ENCODE results near the gene TCTA. TPM values are rescaled to one million over a fixed set of nuclear protein-coding genes. Genes with fewer than 3 reads are reported as not detected.

Gene TCTA
- total and polyA plus RNA-seq, 11 donors: 13.1 to 25.3 (median 16.7) TPM

- Histone ChIP-seq H3K4me3 (peak overlapping the region; percentile 67 to 99 (median 86)), H3K4me1 (peaks cover 4 to 79% (median 60%) of the 10 kb centered on the region in 12 donors), H3K27ac (peak overlapping the region in 11 of 12 donors; percentile 91 to 99 (median 97)), H3K9me3 (no peaks in the 10 kb centered on the region), H3K36me3 (peaks cover 0 to 20% (median 9%) of the 10 kb centered on the region in 9 donors), H3K27me3 (no peaks in the 10 kb centered on the region)
- DNase-seq (no peak), ATAC-seq (no peak)
- 31 to 34% (median 33%) methylated on average over 4 of the region's 4 CpGs for WGBS, 4 donors
- TF ChIP-seq CTCF (IDR thresholded peaks at IDR 0.05) (no peak), POLR2A (IDR thresholded peaks at IDR 0.05) (no peak)
- intact Hi-C loops (cut with DNase I): loop anchor here in 8 of 10 donors (2.0 to 10.0 kb wide), 5 partner anchors 51 to 245 kb away; partner anchors contain the start of genes GPX1 (in 6 of the 8), USP4 (in 3 of the 8) and CCDC71 (in 1 of the 8)
Observed at GRCh38 chr3:49410066-49410845, 2.0 kb upstream of the TCTA start.

GRCh38 chr3:49410846-49411534, 1.2 kb upstream of the TCTA start:
- Histone ChIP-seq H3K27ac (peak overlapping the region; percentile 91 to 99 (median 98)), H3K27me3 (no peaks in the 10 kb centered on the region), H3K4me1 (peaks cover 4 to 79% (median 56%) of the 10 kb centered on the region in 12 donors), H3K4me3 (peak overlapping the region; percentile 67 to 99 (median 86)), H3K36me3 (peaks cover 0 to 23% (median 13%) of the 10 kb centered on the region in 9 donors), H3K9me3 (no peaks in the 10 kb centered on the region)
- no peak for TF ChIP-seq CTCF (IDR thresholded peaks at IDR 0.05)
- no peak for TF ChIP-seq POLR2A (IDR thresholded peaks at IDR 0.05)
- intact Hi-C loops (cut with DNase I): loop anchor here in 8 of 10 donors (2.0 to 10.0 kb wide), 5 partner anchors 52 to 246 kb away; partner anchors contain the start of genes GPX1 (in 6 of the 8), USP4 (in 3 of the 8) and CCDC71 (in 1 of the 8)
- WGBS, 4 donors: 0 to 1% (median 1%) methylated on average over 32 to 33 of the region's 33 CpGs
- ATAC-seq (no peak), DNase-seq (no peak)

- Histone ChIP-seq H3K27ac (peak overlapping the region; percentile 91 to 99 (median 98)), H3K4me1 (peaks cover 4 to 79% (median 55%) of the 10 kb centered on the region in 12 donors), H3K36me3 (peaks cover 0 to 23% (median 13%) of the 10 kb centered on the region in 9 donors), H3K9me3 (no peaks in the 10 kb centered on the region), H3K4me3 (peak overlapping the region; percentile 67 to 99 (median 86)), H3K27me3 (no peaks in the 10 kb centered on the region)
- peak in 2 of 4 donors; percentile 33 to 37 for ATAC-seq
- WGBS, 4 donors: 0 to 1% (median 0%) methylated on average over 9 to 59 of the region's 59 CpGs
- no peak for TF ChIP-seq POLR2A (IDR thresholded peaks at IDR 0.05)
- peak in 1 of 12 donors; percentile 13 for TF ChIP-seq CTCF (IDR thresholded peaks at IDR 0.05)
- intact Hi-C loops (cut with DNase I): loop anchor here in 8 of 10 donors (2.0 to 10.0 kb wide), 5 partner anchors 53 to 247 kb away; partner anchors contain the start of genes GPX1 (in 6 of the 8), USP4 (in 3 of the 8) and CCDC71 (in 1 of the 8)
- DNase-seq: peak; percentile 55 to 80 (median 66)
Observed at GRCh38 chr3:49411535-49411967, 672 bp upstream of the TCTA start.

Data from heart left ventricle (tissue), 16 donors.